AG09309 (cell line): Measurements from ENCODE around the gene ATG7.

Experiments used
- DNase-seq: peaks from one replicate; pipeline ENCODE4 v3.0.0-alpha.2; 2010; ENCODE audit warnings: low read depth
- H3K4me3 ChIP-seq: 2 replicates; pipeline ENCODE4 v1.5.1; 2011; ENCODE audit warnings: mild to moderate bottlenecking, low read depth, low read length, moderate library complexity; ENCODE audit not compliant: control insufficient read depth
- CTCF ChIP-seq: IDR thresholded peaks from 2 replicates; pipeline ENCODE4 v1.5.1; 2011; ENCODE audit warnings: mild to moderate bottlenecking, low read depth, low read length, inconsistent platforms; ENCODE audit not compliant: insufficient read depth, control insufficient read depth; ENCODE audit errors: missing control alignments

Gene ATG7

DNA sequence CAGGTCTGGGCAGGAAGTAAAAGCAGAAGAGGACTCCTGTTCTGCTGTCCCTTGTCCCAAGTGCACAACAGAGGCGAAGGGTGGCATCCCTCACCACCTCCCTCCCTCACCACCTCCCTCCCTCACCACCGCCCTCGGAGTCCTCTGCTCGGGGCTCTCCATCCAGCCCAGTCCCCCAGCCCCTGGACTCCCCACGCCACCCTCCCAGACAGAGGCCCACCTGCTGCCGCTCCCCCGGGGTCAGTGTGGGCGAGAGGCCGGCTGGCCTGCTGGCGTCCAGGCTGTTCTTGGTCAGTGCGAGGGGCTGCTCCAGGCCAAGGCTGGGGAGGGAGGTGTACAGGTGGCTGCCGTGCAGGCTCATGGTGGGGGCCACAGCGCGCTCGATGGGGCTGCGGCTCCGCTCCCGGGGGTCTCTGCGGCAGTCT, 292.4 kb downstream of the ATG7 start:
- no peak for DNase-seq
- TF ChIP-seq CTCF: no peak
- H3K4me3 ChIP-seq: no peak overlapping the region

- no peak for TF ChIP-seq CTCF
- DNase-seq: no peak
- H3K4me3 ChIP-seq: no peak overlapping the region
Measured at GRCh38 chr3:11565072-11565471, 292.9 kb downstream of the ATG7 start.

- no peak overlapping the region for H3K4me3 ChIP-seq
- DNase-seq: no peak
- no peak for TF ChIP-seq CTCF
Measured at GRCh38 chr3:11565492-11565891, 293.3 kb downstream of the ATG7 start.

GRCh38 chr3:11565932-11566331, 293.7 kb downstream of the ATG7 start:
- no peak for TF ChIP-seq CTCF
- no peak for DNase-seq
- H3K4me3 ChIP-seq: no peak overlapping the region

DNA sequence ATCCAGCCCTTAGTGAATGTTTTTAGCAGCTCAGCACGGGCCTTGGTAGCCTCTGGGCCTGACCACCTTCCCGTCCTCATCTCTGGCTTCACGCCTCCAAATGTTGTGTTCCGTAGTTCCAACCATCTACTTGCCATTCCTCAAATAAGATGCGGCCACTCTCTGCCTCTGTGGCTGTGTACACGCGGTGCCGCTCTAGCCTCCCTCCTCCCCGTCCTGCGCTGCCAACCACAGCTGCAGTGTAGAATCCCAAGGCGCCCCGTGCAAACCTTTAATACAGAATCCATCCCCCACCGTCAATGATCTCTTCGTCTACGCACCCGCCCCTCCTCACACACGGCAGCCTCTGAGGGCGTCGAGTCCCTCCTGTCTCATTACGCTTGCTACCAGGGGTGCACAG, 294.3 kb downstream of the ATG7 start:
- no peak for DNase-seq
- TF ChIP-seq CTCF: no peak
- no peak overlapping the region for H3K4me3 ChIP-seq

- no peak for DNase-seq
- no peak overlapping the region for H3K4me3 ChIP-seq
- no peak for TF ChIP-seq CTCF
Measured at GRCh38 chr3:11566916-11567315, 294.7 kb downstream of the ATG7 start.

DNA sequence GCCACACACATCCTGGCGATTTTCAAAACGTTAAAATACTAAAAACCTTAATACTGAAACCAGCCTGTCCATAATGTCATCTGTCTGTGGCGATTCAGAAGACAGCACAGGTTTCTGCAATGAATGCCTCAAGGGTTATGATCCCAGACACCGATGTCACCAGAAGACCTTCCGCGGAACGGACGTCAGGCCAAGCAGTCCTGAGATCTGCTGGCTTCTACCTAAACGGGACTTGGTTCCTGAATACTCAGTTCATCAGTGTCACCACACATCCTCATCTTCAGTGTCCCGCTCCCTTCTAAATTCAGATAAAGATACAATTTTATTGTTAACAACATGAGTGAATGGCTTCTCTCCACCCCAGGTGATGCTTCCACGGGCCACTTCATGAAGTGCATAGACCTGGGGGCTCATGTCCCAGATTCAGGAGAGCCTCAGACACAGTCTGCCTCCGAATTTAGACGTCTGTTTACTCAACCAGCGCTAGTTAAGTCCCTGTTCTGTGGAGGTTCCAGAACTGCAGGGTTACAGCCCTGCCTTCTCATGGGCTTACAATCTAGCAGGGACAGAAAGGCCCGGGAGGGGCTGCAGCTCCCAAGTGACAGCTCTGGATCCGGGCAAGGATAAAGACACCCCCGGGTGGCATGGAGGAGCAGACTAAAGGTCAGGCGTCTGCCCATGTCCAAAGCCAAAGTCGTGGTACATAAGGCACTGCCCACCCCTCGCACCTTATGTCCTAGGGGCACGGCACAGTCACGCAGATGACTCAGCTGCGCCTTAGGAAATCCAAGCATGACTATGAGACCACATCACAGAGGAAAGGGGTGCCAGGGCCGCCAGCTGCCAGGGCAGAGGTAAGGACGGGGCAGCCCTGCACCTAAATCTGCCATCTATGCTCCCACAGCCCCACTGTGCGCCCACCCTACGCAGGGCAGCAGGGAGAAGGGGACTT, 295.6 kb downstream of the ATG7 start:
- TF ChIP-seq CTCF: no peak
- H3K4me3 ChIP-seq: peak overlapping the region; percentile 40
- DNase-seq: no peak
